Adrenal gland (tissue), 12 donors: ENCODE results near the gene MTMR1. TPM values are rescaled to one million over a fixed set of nuclear protein-coding genes. Genes with fewer than 3 reads are reported as not detected.

Source experiments
- DNase-seq, 7 donors: peaks; one replicate each; pipeline ENCODE4 v3.0.0-alpha.2; 2019 to 2020
- H3K27ac ChIP-seq, 5 donors: fragments of 200-600 bp; sonication (generic) in 4 of 5; 1 replicate in 3 of 5; 2 replicates in 2 of 5; pipeline versions ENCODE4 v1.5.1 to v1.8.0; 2016 to 2020; ENCODE audit warnings: mild to moderate bottlenecking in 1 of 5
- H3K27me3 ChIP-seq: fragments of 200-600 bp; 2 replicates; pipeline ENCODE4 v1.8.0; 2021
- H3K36me3 ChIP-seq, 2 donors: fragments of 200-600 bp; replicated peaks in 1 of 2; 1 replicate in 1 of 2; 2 replicates in 1 of 2; pipeline versions ENCODE4 v1.5.1 to v1.8.0; 2018 to 2022
- H3K4me1 ChIP-seq, 2 donors: fragments of 200-600 bp; replicated peaks in 1 of 2; 1 replicate in 1 of 2; 2 replicates in 1 of 2; pipeline versions ENCODE4 v1.5.1 to v1.8.0; 2018 to 2021
- H3K4me3 ChIP-seq, 4 donors: fragments of 200-600 bp; sonication (generic) in 3 of 4; one replicate each; pipeline ENCODE4 v1.5.1; 2016 to 2018
- H3K9me3 ChIP-seq, 3 donors: fragments of 200-600 bp; sonication (generic) in 1 of 3; replicated peaks in 1 of 3; 1 replicate in 2 of 3; 2 replicates in 1 of 3; pipeline versions ENCODE4 v1.5.1 to v1.8.0; 2016 to 2021
- POLR2A ChIP-seq, 2 donors: fragments of 450-650 bp; IDR thresholded peaks; one replicate each; pipeline ENCODE4 v1.6.1; 2017; ENCODE audit warnings: antibody characterized with exemption in 2 of 2, mild to moderate bottlenecking in 2 of 2, moderate library complexity in 1 of 2
- WGBS, 4 donors: extraction: QIAGEN DNeasy Blood & Tissue Kit in 2 of 4; methylation state at CpG; one replicate each; pipeline versions ENCODE4 v1.1.5 to v1.1.7; 2013 to 2017; 5-methylcytosine and 5-hydroxymethylcytosine counted together
- intact Hi-C, 2 donors: fragments of 100-400 bp; cut with DNase I; formaldehyde crosslinking; loops; one replicate each; pipeline versions ENCODE4 v1.14.1 to v1.15.0; 2022 to 2023
- polyA plus RNA-seq, 3 donors: library from polyadenylated mRNA; stranded (reverse); fragments of 200-250 nt in 2 of 3; fragments of 350-450 nt in 1 of 3; fragmentation: Illumina TruSeq in 1 of 3; extraction: RNeasy Lipid Tissue Mini Kit (QIAGEN cat#74804) in 1 of 3; gene quantifications; one replicate each; pipeline ENCODE4 v1.2.3, GENCODE V29; 2013 to 2014
- total RNA-seq, 9 donors: library from RNA; depleted of rRNA in 4 of 9; stranded (reverse); fragments of >200 nt in 4 of 9; fragments of 120-200 nt in 1 of 9; fragmentation: NEBNext Ultra II Directional in 1 of 9; extraction: Animal tissue kit (Norgen Biotek cat#: 25700) in 1 of 9; gene quantifications; one replicate each; pipeline versions ENCODE4 v1.1.0 to v1.2.4, GENCODE V29; 2013 to 2023
- TF ChIP-seq, protein P1 (sequence below), 6 experiments: fragments of 450-650 bp in 4 of 6; fragments of 200-600 bp in 2 of 6; sonication (generic) in 1 of 6; IDR thresholded peaks; 1 replicate in 5 of 6; 2 replicates in 1 of 6; pipeline versions ENCODE4 v1.5.1 to v1.8.0; 2016 to 2021; ENCODE audit warnings: antibody characterized with exemption in 6 of 6, mild to moderate bottlenecking in 2 of 6, moderate library complexity in 1 of 6
- donor health status: healthy with polysubstance abuse.
- donor health status: Bipolar disorder and iron deficiency.
- donor health status: DM: yes; HTN: yes; CAD: no.
- donor health status: DM: no; HTN: no; CAD: no.
- donor health status: DM: no; HTN: no; CAD: no.
- donor health status: DM: yes; HTN: yes; CAD: no.

MTMR1 gene
- total and polyA plus RNA-seq, 12 donors, result 9.2 to 19.8 (median 13.9) TPM

DNA sequence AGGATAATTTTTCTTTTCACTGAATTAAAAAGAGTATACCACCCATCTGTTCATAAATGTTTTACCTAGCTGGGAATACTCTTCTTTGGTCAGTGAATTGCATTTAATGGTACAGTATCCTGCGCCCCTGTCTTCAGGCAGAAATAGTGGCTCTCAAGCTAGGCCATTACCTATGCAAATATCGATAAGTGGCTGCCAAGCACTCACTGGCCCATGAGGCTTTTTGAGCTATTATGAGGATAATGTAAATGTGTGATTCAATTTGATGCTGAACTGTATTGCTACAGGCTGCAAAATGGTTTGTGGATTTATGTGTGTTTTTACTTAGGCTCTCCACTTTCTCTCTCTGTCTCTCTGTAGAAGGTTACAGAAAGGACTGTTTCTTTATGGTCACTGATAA is 30.1 kb upstream of the MTMR1 start:
- 85 to 97% (median 92%) methylated on average over 2 of the region's 2 CpGs for WGBS, 4 donors
- H3K27ac ChIP-seq, result no peak overlapping the region
- TF ChIP-seq, protein P1, sequence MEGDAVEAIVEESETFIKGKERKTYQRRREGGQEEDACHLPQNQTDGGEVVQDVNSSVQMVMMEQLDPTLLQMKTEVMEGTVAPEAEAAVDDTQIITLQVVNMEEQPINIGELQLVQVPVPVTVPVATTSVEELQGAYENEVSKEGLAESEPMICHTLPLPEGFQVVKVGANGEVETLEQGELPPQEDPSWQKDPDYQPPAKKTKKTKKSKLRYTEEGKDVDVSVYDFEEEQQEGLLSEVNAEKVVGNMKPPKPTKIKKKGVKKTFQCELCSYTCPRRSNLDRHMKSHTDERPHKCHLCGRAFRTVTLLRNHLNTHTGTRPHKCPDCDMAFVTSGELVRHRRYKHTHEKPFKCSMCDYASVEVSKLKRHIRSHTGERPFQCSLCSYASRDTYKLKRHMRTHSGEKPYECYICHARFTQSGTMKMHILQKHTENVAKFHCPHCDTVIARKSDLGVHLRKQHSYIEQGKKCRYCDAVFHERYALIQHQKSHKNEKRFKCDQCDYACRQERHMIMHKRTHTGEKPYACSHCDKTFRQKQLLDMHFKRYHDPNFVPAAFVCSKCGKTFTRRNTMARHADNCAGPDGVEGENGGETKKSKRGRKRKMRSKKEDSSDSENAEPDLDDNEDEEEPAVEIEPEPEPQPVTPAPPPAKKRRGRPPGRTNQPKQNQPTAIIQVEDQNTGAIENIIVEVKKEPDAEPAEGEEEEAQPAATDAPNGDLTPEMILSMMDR (IDR thresholded peaks at IDR 0.05), result no peak
- no peak for TF ChIP-seq POLR2A (IDR thresholded peaks at IDR 0.05)
- peaks cover 0 to 10% of the 10 kb centered on the region in 2 donors for H3K36me3 ChIP-seq
- no peak overlapping the region for H3K4me3 ChIP-seq
- no peaks in the 10 kb centered on the region for H3K27me3 ChIP-seq
- intact Hi-C loops, result no loop called here
- H3K9me3 ChIP-seq, result no peaks in the 10 kb centered on the region
- no peaks in the 10 kb centered on the region for H3K4me1 ChIP-seq
- no peak for DNase-seq

DNA sequence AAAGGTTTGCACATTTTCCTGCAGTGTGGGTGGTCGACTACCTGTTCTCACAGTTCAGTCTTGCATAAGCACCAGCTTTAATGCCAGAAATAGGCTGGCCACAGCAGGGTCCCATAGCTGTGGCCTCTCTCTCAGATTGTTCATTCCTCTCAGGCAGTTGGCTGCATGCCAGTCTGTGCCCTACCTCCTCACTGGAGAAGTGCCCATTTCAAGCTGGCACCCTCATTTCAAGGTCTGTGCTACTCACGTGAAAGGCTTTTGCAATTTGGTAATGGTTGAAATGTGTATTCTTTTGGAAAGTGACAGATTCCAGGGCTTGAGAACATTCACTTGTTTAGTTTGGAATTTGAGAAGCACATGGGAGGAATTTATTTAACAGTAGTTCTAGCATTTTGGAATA is 28.9 kb upstream of the MTMR1 start:
- no peak overlapping the region for H3K4me3 ChIP-seq
- 21 to 45% (median 30%) methylated on average over 2 of the region's 2 CpGs for WGBS, 4 donors
- no peaks in the 10 kb centered on the region for H3K4me1 ChIP-seq
- TF ChIP-seq, protein P1 (IDR thresholded peaks at IDR 0.05), result no peak
- TF ChIP-seq POLR2A (IDR thresholded peaks at IDR 0.05), result no peak
- peak; percentile 64 to 86 (median 82) for DNase-seq
- no peaks in the 10 kb centered on the region for H3K27me3 ChIP-seq
- H3K36me3 ChIP-seq, result peaks cover 0 to 10% of the 10 kb centered on the region in 2 donors
- intact Hi-C loops, result no loop called here
- H3K9me3 ChIP-seq, result no peaks in the 10 kb centered on the region
- peak overlapping the region in 1 of 5 donors; percentile 22 for H3K27ac ChIP-seq

DNA sequence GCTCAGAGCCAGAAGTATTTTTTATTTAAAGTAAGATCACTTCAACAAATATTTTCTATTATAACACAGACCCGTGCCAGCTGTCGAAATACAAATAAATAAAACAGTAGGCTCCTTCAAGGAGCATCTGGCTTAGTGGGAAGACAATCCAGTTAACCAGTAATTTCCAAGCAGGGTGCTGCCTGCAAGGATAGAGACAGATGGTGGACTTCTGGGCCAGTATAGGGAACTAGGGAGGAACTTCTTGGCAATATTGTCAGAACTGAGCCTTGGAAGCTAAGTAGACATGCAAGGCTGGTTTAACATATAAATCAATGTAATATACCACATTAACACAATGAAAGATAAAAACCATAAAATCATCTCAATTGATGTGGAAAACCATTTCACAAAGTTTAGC is 17.0 kb upstream of the MTMR1 start:
- DNase-seq, result no peak
- H3K36me3 ChIP-seq, result no peaks in the 10 kb centered on the region
- H3K4me1 ChIP-seq, result no peaks in the 10 kb centered on the region
- H3K27me3 ChIP-seq, result no peaks in the 10 kb centered on the region
- no peak for TF ChIP-seq POLR2A (IDR thresholded peaks at IDR 0.05)
- TF ChIP-seq, protein P1 (IDR thresholded peaks at IDR 0.05), result no peak
- no peaks in the 10 kb centered on the region for H3K9me3 ChIP-seq
- intact Hi-C loops, result no loop called here
- WGBS, 4 donors, result 46 to 73% (median 57%) methylated on average over 2 of the region's 2 CpGs
- no peak overlapping the region for H3K27ac ChIP-seq
- H3K4me3 ChIP-seq, result no peak overlapping the region

DNA sequence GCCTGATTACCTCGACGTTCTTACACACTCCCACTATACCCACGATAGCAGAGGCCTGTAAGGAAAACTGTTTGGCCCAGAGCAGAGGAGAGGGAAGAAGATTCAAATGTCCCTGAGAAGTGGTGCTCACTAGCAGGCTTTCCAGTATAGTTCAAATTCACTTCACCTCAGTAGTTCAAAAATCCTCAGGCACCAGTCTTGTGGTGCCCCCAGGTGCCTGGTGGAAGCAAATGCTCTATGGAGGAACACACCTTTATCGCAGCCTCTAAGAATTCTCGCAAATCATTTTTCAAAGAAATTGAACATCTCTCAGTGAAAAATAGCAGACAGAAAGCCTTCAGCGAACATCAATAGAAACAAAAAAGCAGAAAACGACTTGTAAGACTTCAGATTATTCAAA is 12.2 kb upstream of the MTMR1 start:
- DNase-seq, result peak in 6 of 7 donors; percentile 24 to 57 (median 32)
- no peaks in the 10 kb centered on the region for H3K27me3 ChIP-seq
- no peak for TF ChIP-seq POLR2A (IDR thresholded peaks at IDR 0.05)
- TF ChIP-seq, protein P1 (IDR thresholded peaks at IDR 0.05), result peak; percentile 14 to 47 (median 46)
- no peak overlapping the region for H3K27ac ChIP-seq
- WGBS, 4 donors, result 40 to 48% (median 44%) methylated on average over 7 of the region's 7 CpGs
- no peak overlapping the region for H3K4me3 ChIP-seq
- H3K9me3 ChIP-seq, result no peaks in the 10 kb centered on the region
- no peaks in the 10 kb centered on the region for H3K36me3 ChIP-seq
- no peaks in the 10 kb centered on the region for H3K4me1 ChIP-seq
- intact Hi-C loops, result no loop called here
